ENCODE data around the gene PNMA1.
A peak's percentile ranks its signal among the peaks of the same experiment; 100 is the strongest.

The PNMA1 gene

DNA sequence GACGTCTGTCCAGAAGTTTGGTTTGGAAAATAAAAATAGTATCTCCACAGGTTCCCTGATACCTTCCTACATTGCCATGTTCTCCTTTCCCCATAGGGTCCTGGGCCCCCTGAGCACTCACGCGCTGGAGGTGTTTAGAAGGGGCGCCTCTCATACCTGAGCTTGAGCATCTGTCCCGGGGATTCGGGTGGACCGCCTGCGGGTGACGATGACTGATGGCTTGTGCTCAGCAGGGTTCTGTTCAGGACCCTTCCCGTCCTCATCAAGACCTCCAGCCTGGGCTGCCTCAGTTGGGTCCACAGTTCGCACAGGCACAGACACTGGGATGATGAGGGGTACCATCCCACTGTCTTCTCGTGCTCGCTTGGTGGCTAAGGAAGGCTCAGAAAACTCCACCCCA is 22.7 kb upstream of the PNMA1 start:
- no peak for DNase-seq (ENCODE audit: low read depth, low spot score)

GRCh38 chr14:73732006-73732405 is 17.8 kb upstream of the PNMA1 start:
- DNase-seq (ENCODE audit: low read depth, low spot score), result no peak

DNA sequence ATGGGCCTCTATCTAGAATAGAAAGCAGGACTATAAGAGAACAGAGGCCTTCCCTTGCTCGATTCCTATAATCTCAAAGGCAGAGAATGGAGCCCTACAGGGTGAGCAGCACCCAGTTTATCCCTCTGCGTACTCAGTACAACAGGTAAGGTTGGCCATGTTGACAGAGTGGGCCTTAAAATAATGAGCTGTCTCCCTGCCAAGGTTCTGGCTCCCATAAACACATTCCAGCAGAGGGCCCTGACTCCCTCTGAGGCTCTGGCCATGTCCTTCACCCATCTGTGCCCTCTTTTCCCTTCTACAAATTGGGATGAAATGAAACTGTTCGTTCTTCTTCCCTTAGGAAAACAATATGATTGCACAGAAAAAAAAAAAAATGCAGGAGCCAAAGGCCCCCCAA is 16.9 kb upstream of the PNMA1 start:
- no peak for DNase-seq (ENCODE audit: low read depth, low spot score)

GRCh38 chr14:73729556-73730265 is 15.5 kb upstream of the PNMA1 start:
- DNase-seq (ENCODE audit: low read depth, low spot score), result no peak

DNA sequence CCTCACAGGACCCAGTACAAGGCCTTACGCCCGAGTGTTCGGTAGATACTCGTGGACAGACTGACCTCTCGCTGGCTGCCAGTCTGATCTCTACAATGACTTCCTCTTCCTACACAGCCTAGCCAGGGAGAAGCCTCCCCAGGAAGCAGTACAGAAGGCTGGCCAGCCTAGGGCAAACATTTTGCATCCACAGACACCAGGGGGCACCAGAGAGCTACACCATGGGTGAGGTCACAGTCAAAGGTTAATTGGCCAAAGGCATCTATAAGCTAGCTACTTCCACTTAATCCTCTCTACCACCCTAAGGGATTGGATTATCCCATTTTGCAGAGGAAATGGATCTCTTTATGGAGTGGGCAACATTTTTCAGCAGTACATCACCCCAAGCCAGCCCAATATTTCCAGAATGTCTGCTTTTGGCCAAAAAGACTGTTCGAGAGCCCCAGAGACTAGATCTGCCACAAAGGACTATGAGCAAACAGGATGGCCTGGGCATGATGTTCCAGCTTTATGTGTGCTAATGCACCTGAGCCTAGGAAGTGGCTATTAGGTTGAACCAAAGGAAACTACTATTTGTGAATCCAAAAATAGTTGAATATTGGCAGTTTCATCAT is 14.6 kb upstream of the PNMA1 start:
- no peak for DNase-seq (ENCODE audit: low read depth, low spot score)

- no peak for DNase-seq (ENCODE audit: low read depth, low spot score)
These were observed 13.0 kb upstream of the PNMA1 start for GRCh38 chr14:73727166-73727565.

DNA sequence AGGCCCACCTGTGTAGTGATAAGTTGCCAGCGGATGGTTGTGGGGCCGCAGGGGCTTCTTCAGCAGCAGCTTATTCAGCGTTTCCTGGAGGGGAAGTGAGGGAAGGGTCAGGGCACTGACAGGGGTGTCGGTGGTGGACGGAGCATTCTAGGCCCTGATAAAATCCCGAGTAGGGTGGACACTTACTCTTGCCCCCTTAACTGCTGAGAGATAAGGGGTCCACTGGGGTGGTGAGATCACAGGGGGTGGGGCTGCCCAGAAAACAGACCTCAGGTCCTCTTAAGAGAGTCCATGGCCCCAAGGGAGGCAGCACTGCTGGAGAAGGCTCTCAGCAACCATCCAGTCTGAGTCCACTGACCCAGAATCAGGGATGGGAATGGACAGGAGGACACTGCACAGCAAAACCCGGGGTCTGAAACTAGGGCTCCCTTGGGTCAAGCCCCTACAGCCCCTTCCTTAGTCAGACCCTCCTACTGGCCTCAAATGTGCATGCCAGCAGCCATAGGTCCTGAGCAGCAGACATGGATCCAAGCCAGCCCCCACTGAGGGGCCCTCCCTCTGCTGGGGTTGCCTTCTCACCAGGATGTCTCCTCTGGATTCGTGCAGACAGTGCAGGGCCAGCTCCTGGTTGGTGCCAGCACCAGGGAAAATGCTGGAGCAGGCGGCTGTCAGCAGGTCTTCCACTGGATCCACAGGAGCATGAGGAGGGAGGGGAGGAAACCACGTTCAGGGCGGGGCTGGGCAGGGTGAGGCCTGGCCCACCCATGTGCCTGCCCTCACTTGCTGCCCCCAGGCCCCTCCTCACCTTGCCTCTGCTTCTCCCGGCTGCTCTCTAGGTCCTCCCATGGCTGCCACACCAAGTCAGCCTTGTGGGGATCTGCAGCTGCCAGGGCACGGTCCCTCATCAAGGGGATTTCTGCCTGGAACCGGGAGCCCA is 12.1 kb upstream of the PNMA1 start:
- no peak for DNase-seq (ENCODE audit: low read depth, low spot score)

GRCh38 chr14:73725116-73726024 is 11.2 kb upstream of the PNMA1 start:
- DNase-seq (ENCODE audit: low read depth, low spot score), result no peak

- DNase-seq (ENCODE audit: low read depth, low spot score), result no peak
These were observed 10.5 kb upstream of the PNMA1 start for GRCh38 chr14:73724696-73725095.

DNA sequence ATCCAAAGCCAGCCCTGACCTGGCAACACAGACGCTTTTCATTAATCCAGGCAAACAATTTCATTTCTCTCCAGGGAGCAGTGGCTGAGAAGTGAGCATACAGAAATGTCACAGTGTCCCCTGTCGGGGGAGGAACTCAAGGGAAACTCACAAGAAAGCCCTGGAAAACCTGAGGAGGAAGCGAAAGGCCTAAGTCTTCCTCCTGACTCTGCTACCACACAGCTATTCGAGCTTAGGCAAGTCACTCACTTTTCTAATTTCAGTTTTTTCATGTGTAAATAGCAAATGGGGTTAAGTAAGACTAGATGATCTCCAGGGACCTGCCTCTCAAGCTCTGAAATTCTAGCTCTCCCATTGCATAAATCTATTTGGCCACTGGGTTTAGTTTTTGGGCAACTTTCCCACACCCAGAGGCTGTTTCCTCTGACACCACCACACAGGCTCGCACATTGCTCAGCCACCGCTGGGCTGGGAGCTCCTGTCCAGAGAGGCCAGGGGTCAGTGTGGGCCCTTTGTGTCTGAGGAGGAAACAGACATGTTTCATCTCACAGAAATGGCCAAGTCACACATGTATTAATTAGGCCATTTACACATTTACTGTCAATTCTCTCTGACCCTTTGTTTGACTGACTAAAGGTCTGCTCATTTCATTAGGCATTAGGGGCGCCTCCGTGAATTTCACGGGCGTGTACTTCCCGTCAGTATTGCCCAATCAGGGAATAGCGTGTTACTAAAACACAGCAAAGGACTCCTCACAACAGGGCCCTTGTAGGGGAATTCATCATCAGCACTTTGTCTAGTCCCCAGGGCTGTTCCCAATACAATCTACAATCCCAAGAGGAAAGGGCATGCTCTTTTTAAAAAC is 9.8 kb upstream of the PNMA1 start:
- peak; percentile 93 for DNase-seq (ENCODE audit: low read depth, low spot score)

GRCh38 chr14:73723406-73723796 is 9.2 kb upstream of the PNMA1 start:
- DNase-seq (ENCODE audit: low read depth, low spot score), result no peak

DNA sequence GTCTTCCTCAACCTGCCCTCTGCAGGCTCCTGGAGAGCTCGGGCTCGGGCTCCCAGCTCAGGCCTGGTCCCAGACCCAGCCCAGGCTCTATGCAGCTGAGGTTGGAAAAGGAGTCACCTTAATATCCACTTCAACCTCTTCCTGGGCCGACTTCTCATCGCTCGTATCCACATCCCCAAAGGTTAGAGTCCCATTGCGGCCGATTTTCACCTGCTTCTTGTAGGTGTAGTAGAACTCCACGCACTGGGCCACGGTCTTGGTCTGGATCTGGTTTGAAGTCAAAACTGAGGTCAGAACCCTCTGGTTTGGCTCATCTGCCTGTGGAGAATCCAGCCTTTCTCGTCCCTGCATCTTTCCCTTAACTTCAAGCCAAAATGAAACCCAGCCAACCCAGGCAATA is 8.4 kb upstream of the PNMA1 start:
- no peak for DNase-seq (ENCODE audit: low read depth, low spot score)

DNA sequence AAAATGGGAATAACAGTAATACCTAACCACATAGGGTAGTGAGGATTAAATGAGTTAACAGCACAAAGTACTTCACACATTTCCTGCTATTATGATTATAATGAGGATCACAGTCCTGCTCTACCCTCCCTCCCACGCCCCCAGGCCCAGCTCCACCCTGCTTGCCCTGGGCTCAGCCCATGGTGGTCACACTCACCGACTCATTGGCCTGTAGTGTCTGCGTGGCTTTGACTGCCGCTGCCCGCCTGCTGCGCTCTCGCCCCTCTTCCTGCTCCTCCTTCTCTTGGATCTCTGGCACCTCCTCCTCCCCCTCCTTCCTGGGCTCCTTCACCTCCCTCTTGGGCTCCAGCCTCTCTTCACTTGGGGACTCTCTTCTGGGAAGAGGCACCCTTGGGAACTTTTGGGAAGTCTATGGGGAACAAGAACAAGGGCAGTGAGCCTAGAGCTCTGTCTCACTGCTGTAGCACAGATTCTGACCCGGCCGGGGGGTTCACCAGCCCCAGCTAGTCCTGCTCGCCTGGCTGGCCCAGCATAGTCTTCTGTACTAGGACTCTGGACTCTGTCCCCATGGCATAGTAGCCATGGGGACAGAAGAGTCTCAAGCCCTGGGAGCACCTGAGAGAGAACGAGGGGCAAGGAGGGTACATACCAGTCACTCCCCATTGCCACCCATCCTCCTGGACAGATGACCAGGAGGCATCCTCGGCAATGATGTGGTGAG is 7.1 kb upstream of the PNMA1 start:
- DNase-seq (ENCODE audit: low read depth, low spot score), result no peak

DNA sequence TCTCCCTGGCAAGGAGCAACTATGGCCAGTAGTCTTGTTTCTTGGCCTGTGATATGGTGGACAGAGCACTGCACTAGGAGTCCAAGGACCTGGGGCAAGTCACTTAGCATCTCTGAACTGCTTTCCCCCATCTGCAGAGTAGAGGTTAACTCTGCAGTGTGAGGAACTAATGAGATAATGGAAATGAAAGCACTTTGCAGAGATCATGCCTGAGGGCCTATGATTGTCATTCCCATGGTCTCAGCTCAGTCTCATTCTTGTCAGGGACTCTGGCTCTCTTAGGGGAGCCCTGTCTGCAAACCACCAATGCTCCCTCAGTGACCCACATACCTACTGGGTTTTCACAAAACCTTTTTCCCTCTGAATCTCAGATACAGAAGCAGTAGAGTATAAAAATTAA is 6.5 kb upstream of the PNMA1 start:
- no peak for DNase-seq (ENCODE audit: low read depth, low spot score)

DNA sequence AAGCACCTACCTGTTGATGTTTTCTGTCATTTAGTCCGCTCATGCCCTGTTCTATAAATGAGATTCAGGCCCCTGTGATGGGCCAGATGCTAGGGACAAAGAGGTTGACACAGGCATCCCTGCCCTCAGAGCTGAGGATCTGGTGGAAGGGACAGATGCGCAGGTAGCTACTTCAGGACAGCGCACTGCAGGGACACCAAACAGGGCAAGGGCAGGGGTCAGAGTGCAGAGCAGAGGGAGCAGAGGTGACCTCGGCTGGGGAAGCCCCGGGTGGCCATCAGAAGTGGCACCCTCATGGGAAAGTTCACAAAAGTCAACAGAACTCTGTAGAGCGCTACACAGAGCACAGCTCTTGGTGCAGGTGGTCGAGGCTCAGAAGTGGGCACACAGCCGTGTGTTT is 5.6 kb upstream of the PNMA1 start:
- no peak for DNase-seq (ENCODE audit: low read depth, low spot score)

GRCh38 chr14:73719361-73719760 is 5.2 kb upstream of the PNMA1 start:
- no peak for DNase-seq (ENCODE audit: low read depth, low spot score)

DNA sequence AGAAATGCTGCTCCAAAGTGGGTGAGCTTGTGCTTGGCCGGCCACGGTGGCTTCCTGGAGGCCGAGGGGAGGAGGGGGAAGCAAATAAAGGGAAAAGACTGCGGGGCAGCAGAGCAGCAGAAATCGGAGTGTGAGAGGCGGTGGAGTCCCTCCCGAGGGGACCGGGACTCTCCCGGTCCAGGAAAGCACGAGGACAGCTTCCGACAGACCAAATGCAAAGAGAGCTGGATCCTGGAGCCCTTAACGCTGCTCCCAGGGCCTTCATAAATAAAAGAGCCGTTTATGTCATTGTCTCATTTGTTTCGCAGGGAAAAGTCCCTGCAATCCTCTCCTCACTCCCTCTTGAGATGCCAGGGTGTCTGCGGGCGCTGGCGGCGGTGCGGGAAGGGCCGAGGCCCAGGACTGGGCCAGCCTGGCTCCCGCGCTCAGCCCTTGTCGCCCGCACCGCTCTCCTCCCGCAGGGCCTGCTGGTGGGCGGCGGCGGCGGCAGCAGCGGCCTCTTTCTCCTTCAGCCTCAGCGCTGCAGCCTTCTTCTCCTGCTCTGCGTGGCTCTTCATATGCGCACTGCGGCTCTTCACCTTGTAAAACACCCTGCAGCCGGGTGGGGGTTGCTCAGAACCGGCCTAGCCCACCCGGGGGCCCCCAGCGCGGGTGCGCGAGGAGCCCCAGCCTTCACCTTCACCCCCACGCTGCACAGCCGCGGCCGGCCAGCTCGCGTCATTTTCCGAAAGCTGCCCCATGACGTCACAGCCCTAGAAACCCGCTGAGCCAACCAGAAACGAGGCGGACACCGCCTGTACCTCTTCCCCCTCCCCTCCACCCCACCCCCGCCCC is 4.5 kb upstream of the PNMA1 start:
- DNase-seq (ENCODE audit: low read depth, low spot score), result no peak

GRCh38 chr14:73717711-73718417 is 3.7 kb upstream of the PNMA1 start:
- DNase-seq (ENCODE audit: low read depth, low spot score), result no peak

Data from smooth muscle cell of the brain vasculature (primary cell).